ENCODE measurements around the gene OR2Z1. TPM values are rescaled to one million over a fixed set of nuclear protein-coding genes. Genes with fewer than 3 reads are reported as not detected.

Gene OR2Z1
- polyA plus RNA-seq, 1 donor from 2014 or later: not detected

DNA sequence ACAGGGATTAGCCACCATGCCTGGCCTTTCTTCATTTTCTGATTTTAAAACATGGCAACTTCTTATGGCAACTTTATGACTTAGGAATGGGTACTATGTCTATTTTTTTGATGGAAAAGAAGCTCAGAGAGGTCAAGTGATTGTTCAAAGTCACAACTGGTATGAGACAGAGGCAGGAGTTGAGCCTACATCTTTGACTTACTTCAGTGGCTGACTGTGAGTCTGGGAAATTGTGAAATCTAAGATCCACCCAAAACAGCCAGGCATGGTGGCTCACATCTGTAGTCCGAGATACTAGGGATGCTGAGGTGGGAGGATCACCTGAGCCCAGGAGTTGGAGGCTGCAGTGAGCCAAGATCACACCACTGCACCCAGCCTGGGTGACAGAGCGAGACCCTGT lies 20.5 kb upstream of the OR2Z1 start:
- Histone ChIP-seq H3K4me2 (ENCODE audit: low read length) (no peak overlapping the region), H3K79me2 (replicated peaks; ENCODE audit: insufficient read depth, low read length) (no peaks in the 10 kb centered on the region), H3K27ac (ENCODE audit: low read length) (no peak overlapping the region), H2AFZ (ENCODE audit: low read depth, low read length) (no peak overlapping the region), H4K20me1 (ENCODE audit: insufficient read depth) (no peaks in the 10 kb centered on the region), H3K9me3 (ENCODE audit: low read length) (no peaks in the 10 kb centered on the region), H3K36me3 (ENCODE audit: insufficient read depth, low read length) (no peaks in the 10 kb centered on the region), H3K9ac (ENCODE audit: low read length) (no peak overlapping the region), H3K9me2 (ENCODE audit: insufficient read depth, low read length) (no peaks in the 10 kb centered on the region), H3K4me3 (ENCODE audit: low read length) (no peak overlapping the region), H3F3A (ENCODE audit: insufficient read depth, low read length, poor library complexity, severe bottlenecking) (no peaks in the 10 kb centered on the region), H3K27me3 (ENCODE audit: insufficient read depth, low read depth, low read length) (no peaks in the 10 kb centered on the region)
- TF ChIP-seq, protein P1, sequence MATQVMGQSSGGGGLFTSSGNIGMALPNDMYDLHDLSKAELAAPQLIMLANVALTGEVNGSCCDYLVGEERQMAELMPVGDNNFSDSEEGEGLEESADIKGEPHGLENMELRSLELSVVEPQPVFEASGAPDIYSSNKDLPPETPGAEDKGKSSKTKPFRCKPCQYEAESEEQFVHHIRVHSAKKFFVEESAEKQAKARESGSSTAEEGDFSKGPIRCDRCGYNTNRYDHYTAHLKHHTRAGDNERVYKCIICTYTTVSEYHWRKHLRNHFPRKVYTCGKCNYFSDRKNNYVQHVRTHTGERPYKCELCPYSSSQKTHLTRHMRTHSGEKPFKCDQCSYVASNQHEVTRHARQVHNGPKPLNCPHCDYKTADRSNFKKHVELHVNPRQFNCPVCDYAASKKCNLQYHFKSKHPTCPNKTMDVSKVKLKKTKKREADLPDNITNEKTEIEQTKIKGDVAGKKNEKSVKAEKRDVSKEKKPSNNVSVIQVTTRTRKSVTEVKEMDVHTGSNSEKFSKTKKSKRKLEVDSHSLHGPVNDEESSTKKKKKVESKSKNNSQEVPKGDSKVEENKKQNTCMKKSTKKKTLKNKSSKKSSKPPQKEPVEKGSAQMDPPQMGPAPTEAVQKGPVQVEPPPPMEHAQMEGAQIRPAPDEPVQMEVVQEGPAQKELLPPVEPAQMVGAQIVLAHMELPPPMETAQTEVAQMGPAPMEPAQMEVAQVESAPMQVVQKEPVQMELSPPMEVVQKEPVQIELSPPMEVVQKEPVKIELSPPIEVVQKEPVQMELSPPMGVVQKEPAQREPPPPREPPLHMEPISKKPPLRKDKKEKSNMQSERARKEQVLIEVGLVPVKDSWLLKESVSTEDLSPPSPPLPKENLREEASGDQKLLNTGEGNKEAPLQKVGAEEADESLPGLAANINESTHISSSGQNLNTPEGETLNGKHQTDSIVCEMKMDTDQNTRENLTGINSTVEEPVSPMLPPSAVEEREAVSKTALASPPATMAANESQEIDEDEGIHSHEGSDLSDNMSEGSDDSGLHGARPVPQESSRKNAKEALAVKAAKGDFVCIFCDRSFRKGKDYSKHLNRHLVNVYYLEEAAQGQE (IDR thresholded peaks at IDR 0.05; ENCODE audit: borderline replicate concordance): no peak
- TF ChIP-seq MXI1 (conservative IDR thresholded peaks at IDR 0.05; ENCODE audit: poor library complexity, severe bottlenecking) (no peak), RAD21 (conservative IDR thresholded peaks at IDR 0.05) (no peak), TAF1 (IDR thresholded peaks at IDR 0.05; ENCODE audit: low read depth) (no peak), EP300 (conservative IDR thresholded peaks at IDR 0.05; ENCODE audit: poor library complexity, severe bottlenecking) (no peak), EZH2 (IDR thresholded peaks at IDR 0.05; ENCODE audit: borderline replicate concordance, insufficient read depth, low read length, poor library complexity, severe bottlenecking) (no peak), SMC3 (conservative IDR thresholded peaks at IDR 0.05; ENCODE audit: poor library complexity) (no peak), POLR2AphosphoS5 (IDR thresholded peaks at IDR 0.05) (no peak)
- TF ChIP-seq, protein P2, sequence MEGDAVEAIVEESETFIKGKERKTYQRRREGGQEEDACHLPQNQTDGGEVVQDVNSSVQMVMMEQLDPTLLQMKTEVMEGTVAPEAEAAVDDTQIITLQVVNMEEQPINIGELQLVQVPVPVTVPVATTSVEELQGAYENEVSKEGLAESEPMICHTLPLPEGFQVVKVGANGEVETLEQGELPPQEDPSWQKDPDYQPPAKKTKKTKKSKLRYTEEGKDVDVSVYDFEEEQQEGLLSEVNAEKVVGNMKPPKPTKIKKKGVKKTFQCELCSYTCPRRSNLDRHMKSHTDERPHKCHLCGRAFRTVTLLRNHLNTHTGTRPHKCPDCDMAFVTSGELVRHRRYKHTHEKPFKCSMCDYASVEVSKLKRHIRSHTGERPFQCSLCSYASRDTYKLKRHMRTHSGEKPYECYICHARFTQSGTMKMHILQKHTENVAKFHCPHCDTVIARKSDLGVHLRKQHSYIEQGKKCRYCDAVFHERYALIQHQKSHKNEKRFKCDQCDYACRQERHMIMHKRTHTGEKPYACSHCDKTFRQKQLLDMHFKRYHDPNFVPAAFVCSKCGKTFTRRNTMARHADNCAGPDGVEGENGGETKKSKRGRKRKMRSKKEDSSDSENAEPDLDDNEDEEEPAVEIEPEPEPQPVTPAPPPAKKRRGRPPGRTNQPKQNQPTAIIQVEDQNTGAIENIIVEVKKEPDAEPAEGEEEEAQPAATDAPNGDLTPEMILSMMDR (IDR thresholded peaks at IDR 0.05; ENCODE audit: poor library complexity, severe bottlenecking): no peak

DNA sequence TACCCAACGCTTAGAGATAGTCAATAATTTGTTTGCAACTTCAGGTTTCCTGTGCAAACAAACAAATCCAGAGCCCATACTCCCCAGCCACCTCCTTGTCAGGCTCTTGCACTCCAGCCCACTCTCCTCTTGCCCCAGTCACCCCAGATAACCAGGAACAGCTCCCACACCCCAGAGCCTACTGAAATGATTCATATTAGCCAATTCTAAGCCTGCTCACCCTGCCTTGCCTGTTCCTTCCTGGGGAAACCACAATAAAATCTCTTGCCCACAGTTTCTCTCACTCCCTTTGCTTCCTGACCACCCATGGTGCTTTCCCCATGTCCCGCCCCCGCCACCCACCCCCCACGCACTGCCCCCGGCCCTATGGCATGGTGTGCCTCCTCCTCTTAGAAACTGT lies 19.1 kb upstream of the OR2Z1 start:
- Histone ChIP-seq H3K4me2 (ENCODE audit: low read length) (no peak overlapping the region), H3K9ac (ENCODE audit: low read length) (no peak overlapping the region), H4K20me1 (ENCODE audit: insufficient read depth) (no peaks in the 10 kb centered on the region), H2AFZ (ENCODE audit: low read depth, low read length) (no peak overlapping the region), H3K27ac (ENCODE audit: low read length) (no peak overlapping the region), H3K27me3 (ENCODE audit: insufficient read depth, low read depth, low read length) (no peaks in the 10 kb centered on the region), H3K36me3 (ENCODE audit: insufficient read depth, low read length) (no peaks in the 10 kb centered on the region), H3K9me3 (ENCODE audit: low read length) (no peaks in the 10 kb centered on the region), H3K4me3 (ENCODE audit: low read length) (no peak overlapping the region), H3K9me2 (ENCODE audit: insufficient read depth, low read length) (no peaks in the 10 kb centered on the region), H3K79me2 (replicated peaks; ENCODE audit: insufficient read depth, low read length) (no peaks in the 10 kb centered on the region), H3F3A (ENCODE audit: insufficient read depth, low read length, poor library complexity, severe bottlenecking) (no peaks in the 10 kb centered on the region)
- TF ChIP-seq RAD21 (conservative IDR thresholded peaks at IDR 0.05): no peak
- TF ChIP-seq, protein P2 (IDR thresholded peaks at IDR 0.05; ENCODE audit: poor library complexity, severe bottlenecking): no peak
- no peak for TF ChIP-seq POLR2AphosphoS5 (IDR thresholded peaks at IDR 0.05)
- TF ChIP-seq SMC3 (conservative IDR thresholded peaks at IDR 0.05; ENCODE audit: poor library complexity): no peak
- no peak for TF ChIP-seq MXI1 (conservative IDR thresholded peaks at IDR 0.05; ENCODE audit: poor library complexity, severe bottlenecking)
- no peak for TF ChIP-seq TAF1 (IDR thresholded peaks at IDR 0.05; ENCODE audit: low read depth)
- TF ChIP-seq, protein P1 (IDR thresholded peaks at IDR 0.05; ENCODE audit: borderline replicate concordance): no peak
- TF ChIP-seq EZH2 (IDR thresholded peaks at IDR 0.05; ENCODE audit: borderline replicate concordance, insufficient read depth, low read length, poor library complexity, severe bottlenecking): no peak
- no peak for TF ChIP-seq EP300 (conservative IDR thresholded peaks at IDR 0.05; ENCODE audit: poor library complexity, severe bottlenecking)
